ENCODE measurements around the gene LIG1. TPM values are rescaled to one million over a fixed set of nuclear protein-coding genes. Genes with fewer than 3 reads are reported as not detected.

LIG1 gene
- total and polyA plus RNA-seq, 2 of the 13 experiments (the other 11 are each of a cell fraction or from before 2014, with no cell fraction given): 20.1 to 64.4 TPM

DNA sequence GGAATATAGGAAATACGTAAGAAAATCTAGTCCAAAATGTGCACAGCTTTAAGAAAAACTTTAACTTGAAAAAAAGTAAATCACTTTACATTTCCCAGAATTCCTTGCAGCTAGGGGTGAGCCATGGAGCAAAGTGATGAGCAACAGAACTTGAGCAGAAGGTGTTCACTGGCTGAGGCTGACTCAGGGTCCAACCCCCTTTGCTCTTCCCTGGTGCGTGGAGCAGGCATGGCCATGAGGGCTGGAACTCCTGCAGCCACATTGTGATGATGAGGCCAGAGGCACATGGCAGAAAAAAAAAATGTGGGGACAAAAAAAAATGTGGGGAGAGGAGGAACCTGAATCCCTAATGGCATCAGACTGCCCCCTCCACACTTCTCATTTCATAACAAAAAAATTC lies 49.6 kb downstream of the LIG1 start:
- no peak for ATAC-seq

More for the DNA sequence above, 49.6 kb downstream of the LIG1 start:
- FAIRE-seq (no peak), DNase-seq (ENCODE audit: low spot score) (no peak)
- Histone ChIP-seq H2AFZ (ENCODE audit: low read length) (no peak overlapping the region), H3K36me3 (replicated peaks in 1 of 2; ENCODE audit: control insufficient read depth in 1 of 2, insufficient read depth in 2 of 2, low read length in 2 of 2) (peaks cover 14 to 60% of the 10 kb centered on the region in 2 experiments), H3K4me1 (ENCODE audit: insufficient read depth, low read length) (no peaks in the 10 kb centered on the region), H4K20me1 (ENCODE audit: insufficient read depth, low read length) (no peaks in the 10 kb centered on the region), H3K9me3 (ENCODE audit: low read length) (no peaks in the 10 kb centered on the region), H3K9ac (ENCODE audit: insufficient read depth, low read depth, low read length) (no peak overlapping the region), H3K4me2 (ENCODE audit: low read depth, low read length) (no peak overlapping the region), H3K27me3 (ENCODE audit: control insufficient read depth in 1 of 2, insufficient read depth in 2 of 2, low read length in 2 of 2) (no peaks in the 10 kb centered on the region; a peak in 1 of 5 replicates), H3K4me3 (replicated peaks in 1 of 3; ENCODE audit: insufficient read depth in 1 of 3, low read depth in 2 of 3, low read length in 3 of 3) (no peak overlapping the region), H3K79me2 (ENCODE audit: insufficient read depth, low read length) (no peaks in the 10 kb centered on the region), H3K27ac (ENCODE audit: extremely low read length, insufficient read depth, low read length) (no peak overlapping the region)
- no TSS peak for BruUV-seq (replicated peaks)
- in situ Hi-C loops (cut with HindIII; ENCODE audit: extremely low pct_ligation_motif_present, low pct_unique_long_range_greater_than_20kb): no loop called here
- WGBS (ENCODE audit: low lambda C conversion rate): 98% methylated on average over 2 of the region's 2 CpGs
- CTCF ChIA-PET (ENCODE audit: low intra/inter-chr PET ratio, low total read pairs): no interaction called here
- POLR2A ChIA-PET: no interaction called here
- TF ChIP-seq ZNF572 (CRISPR knock-in tag; IDR thresholded peaks at IDR 0.05) (no peak), ZEB1 (IDR thresholded peaks at IDR 0.05; ENCODE audit: insufficient replicate concordance, low read depth) (no peak), ZNF251 (CRISPR knock-in tag; IDR thresholded peaks at IDR 0.05) (no peak), ZBTB8A (CRISPR knock-in tag; IDR thresholded peaks at IDR 0.05; ENCODE audit: borderline replicate concordance, low read depth) (no peak), ZKSCAN5 (CRISPR knock-in tag; IDR thresholded peaks at IDR 0.05) (no peak), FOSL2 (CRISPR knock-in tag; IDR thresholded peaks at IDR 0.05) (no peak), RELA (CRISPR knock-in tag; IDR thresholded peaks at IDR 0.05) (no peak), ZNF646 (CRISPR knock-in tag; IDR thresholded peaks at IDR 0.05) (no peak), CBX5 (CRISPR knock-in tag; IDR thresholded peaks at IDR 0.05; ENCODE audit: borderline replicate concordance) (no peak), YEATS4 (CRISPR knock-in tag; IDR thresholded peaks at IDR 0.05; ENCODE audit: borderline replicate concordance) (no peak), ZNF282 (IDR thresholded peaks at IDR 0.05; ENCODE audit: partially characterized antibody) (no peak), ZNF552 (CRISPR knock-in tag; IDR thresholded peaks at IDR 0.05; ENCODE audit: borderline replicate concordance) (no peak), ZNF678 (CRISPR knock-in tag; IDR thresholded peaks at IDR 0.05) (no peak), ZNF547 (CRISPR knock-in tag; IDR thresholded peaks at IDR 0.05) (no peak), ZSCAN12 (CRISPR knock-in tag; IDR thresholded peaks at IDR 0.05) (no peak), ZNF777 (CRISPR knock-in tag; IDR thresholded peaks at IDR 0.05) (no peak), ZNF570 (CRISPR knock-in tag; IDR thresholded peaks at IDR 0.05; ENCODE audit: borderline replicate concordance) (no peak), ZBTB1 (CRISPR knock-in tag; IDR thresholded peaks at IDR 0.05; ENCODE audit: borderline replicate concordance) (no peak)
- intact Hi-C loops (cut with micrococcal nuclease; ENCODE audit: unreplicated experiment): no loop called here
